Posterior cingulate gyrus (tissue), 11 donors: Measurements from ENCODE around the gene ZNF469.
"Not testable (repeated sequence)": the region's sequence is repeated elsewhere in the genome, so short reads cannot be mapped to it uniquely, and the experiment has no call there.

ENCODE experiments used
- DNase-seq, 10 donors: peaks; one replicate each; pipeline versions ENCODE4 v3.0.0 to v3.0.0-alpha.2; 2020 to 2021; ENCODE audit warnings: mixed read lengths in 3 of 10
- intact Hi-C: fragments of 100-400 bp; cut with DNase I; formaldehyde crosslinking; loops from one replicate; pipeline ENCODE4 v1.15.1; 2023

Gene ZNF469

DNA sequence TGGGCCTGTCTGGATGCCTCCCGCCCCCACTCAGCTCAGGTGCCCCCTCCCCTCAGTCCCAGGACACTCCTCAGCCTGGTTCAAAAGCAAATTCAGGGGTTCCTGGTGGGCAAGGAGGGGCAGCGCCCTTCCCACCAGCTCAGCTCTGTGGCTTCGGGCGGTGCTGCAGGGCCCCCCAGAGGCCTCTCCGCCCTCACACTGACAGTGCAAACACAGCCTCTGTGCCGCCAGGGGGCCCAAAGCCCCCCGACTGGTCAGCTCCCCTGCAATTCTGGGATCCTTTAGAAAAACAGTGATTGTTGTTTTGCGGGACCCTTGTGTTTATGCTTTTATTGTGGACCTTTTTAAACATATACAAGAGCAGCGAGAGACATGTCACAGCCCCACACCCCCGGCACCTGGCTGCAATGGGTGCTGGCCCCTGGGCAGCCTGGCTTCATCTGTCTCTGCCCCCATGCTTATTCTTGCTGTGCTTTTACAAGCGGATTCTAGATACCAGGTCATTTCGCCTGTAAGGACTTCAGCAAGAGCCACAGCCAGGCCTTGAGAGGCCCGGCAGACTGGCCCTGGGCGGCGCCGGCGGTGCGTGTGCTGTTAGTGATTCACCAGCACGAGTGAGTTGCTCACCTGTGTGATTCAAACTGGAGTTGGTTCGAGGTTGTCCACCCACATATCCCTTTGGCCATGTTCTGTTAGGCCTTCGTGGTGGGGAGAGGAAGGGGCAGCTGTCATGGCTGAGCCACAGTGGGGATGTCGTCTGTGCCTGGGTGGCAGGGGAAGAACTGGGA lies 21.2 kb downstream of the ZNF469 start:
- DNase-seq = no peak
- intact Hi-C loops = no loop called here

DNA sequence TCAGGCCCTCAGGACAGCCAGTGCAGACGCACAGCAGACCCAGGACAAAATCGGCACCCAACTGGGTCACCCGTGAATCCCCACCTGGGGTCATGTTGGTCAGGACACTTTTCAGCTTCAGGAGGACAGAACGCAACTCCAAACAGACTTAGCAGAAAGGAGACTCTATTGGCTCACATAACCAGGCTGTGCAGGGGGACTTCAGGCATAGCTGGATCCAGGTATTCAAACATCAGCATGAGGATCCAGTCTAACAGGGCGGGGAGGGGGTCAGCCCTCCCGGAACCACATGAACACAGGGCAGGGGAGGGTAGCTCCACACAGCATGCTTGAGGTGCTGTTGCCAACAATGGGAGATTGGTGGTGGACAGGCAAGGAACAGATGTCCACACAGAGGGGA lies 22.0 kb downstream of the ZNF469 start:
- DNase-seq = no peak
- intact Hi-C loops = no loop called here

DNA sequence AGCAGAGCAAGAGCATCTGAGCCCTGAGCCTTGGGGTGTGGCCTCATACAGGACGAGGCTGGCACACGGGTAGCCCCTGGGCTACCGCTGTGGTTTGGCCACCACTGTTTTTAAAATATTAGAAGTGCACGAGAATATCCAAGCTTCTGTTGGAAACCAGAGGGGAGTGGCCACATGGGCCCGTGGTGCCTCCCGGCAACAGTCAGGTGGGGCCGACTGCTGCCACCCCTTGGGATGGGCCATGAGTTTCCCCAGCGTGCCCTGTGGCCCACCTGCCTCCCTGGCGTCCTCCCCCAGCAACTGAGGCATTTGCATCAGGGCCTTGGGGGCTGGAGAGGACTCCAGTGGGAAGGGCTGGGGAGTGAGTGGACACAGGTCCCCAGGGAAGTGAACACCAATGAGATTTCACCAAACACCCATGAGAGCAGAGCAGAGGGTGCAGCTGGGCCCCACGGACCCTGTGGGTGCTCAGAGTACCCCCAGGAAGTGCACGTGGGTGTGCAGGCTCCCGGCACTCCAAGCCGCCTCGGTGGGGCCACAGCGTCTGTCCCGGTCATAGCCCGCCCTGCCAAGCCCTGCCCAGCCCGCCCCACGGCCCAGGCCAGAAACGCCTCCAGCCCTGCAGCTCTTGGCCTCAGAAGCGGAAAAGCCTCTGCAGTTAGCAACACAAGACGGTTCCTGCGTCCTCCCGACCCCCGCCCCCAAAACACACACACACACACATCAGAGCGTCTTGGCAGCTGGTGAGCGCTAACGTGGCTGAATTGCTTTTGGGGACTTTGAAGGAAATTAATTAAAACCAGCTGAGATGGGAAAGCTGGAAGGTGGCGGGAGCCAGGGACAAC lies 22.7 kb downstream of the ZNF469 start:
- DNase-seq = no peak
- intact Hi-C loops = no loop called here

DNA sequence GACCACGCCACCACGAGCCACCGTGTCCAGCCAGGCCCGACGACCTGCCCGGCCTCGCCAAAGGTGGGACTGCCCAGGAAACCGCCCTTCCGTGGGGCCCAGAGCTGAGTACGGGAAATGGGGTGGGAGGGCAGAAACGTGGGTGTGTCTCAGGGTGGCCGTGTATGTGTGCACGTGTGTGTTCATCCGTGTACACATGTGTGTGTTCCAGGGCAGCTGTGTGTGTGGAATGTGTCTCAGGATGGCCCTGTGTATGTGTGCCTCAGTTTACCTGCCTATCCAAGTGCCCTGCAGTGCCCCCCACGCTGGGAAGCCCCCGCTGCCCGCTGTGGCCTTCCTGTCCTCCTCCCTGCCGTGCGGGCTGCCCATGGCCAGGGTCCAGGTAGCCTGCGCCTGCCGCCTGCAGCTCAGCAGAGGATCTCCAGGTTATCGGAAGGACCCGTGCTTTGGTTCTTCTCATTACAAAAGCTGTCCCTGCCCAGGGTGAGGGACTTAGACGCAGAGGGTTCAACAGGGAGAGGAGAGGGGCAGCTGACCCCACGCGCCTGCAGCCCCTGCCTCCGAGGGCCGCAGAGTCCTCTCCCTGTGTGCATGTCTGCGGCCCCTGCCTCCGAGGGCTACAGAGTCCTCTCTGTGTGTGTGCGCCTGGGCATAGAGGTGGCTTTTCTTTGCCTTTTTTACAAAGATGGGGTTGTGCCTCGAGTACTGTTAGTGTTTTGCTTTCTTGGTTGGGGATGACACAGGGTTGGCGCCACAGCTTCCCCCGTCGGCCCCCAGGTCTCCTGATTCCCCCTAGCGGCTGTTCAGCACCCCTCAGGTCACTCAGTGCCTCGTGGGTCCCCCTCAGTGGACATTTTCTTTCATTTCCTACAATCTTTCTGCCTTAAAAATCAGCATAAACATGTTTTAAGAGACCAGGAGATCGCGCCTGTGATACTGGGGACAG lies 23.6 kb downstream of the ZNF469 start:
- DNase-seq = no peak
- intact Hi-C loops = no loop called here

DNA sequence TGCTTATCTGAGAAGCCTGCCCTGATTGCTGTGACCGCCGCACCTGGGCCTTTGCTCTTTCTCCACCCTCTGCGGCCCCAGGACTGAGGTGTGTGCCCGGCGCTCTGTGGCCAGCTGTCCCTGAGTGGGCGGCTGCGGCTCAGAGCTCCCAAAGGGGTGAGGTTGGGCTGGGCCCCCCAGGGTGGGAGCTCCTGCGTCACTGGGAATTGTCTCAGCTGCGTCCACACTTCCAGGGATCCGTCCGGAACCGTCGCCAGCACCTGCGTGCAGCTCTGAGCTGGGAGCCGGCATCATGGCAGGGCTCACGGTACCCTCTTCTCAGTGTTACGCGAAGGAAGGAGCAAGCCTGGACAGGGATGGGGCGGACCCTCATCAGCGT lies 24.3 kb downstream of the ZNF469 start:
- no peak for DNase-seq
- intact Hi-C loops = no loop called here

DNA sequence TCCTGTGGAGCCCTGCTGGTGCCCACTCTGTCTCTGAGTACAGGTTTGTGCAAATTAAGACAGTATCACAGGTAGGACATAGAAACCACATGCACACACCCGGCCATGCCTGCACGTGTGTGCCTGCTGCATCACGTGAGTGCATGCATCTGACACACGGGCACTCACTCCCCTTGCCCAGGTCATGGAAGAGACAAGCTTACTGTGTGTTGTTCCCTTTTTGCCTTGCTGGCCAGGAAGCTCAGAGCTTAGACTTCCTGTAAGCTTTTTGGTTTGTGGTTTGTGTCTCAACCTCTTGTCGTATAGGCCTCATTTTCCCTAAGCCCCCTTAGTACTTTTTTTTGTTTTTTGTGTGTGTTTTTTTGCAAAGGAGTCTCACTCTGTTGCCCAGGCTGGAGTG lies 25.0 kb downstream of the ZNF469 start:
- DNase-seq = no peak
- intact Hi-C loops = no loop called here

DNA sequence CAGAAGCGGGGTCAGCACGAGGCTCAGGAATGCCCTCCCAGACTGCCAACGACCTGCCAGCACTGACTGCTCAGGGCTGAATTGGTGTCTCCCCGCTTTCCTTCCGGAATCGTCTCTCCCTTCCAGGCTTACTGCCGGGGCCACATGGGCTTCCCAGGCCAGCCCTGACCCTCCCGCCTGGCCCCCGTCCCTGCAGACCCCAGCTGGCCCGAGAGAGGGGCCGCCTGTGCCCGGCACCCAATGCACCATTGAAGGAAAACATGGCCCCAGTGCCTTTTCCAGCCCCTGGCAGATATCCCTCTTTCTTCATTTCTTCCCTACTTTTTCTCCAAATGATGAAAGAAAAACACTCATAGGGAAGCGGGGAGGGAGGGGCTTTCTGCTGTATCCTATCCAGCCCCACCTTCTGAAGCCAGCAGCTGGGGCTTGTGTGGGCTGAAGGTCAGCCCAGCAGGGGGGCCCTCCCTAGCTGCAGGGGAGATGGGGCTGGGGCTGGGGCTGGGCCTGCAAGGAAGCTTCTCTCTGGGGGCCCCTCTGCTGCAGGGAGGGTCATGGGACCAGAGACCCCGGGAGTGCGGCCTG lies 25.9 kb downstream of the ZNF469 start:
- intact Hi-C loops = no loop called here

DNA sequence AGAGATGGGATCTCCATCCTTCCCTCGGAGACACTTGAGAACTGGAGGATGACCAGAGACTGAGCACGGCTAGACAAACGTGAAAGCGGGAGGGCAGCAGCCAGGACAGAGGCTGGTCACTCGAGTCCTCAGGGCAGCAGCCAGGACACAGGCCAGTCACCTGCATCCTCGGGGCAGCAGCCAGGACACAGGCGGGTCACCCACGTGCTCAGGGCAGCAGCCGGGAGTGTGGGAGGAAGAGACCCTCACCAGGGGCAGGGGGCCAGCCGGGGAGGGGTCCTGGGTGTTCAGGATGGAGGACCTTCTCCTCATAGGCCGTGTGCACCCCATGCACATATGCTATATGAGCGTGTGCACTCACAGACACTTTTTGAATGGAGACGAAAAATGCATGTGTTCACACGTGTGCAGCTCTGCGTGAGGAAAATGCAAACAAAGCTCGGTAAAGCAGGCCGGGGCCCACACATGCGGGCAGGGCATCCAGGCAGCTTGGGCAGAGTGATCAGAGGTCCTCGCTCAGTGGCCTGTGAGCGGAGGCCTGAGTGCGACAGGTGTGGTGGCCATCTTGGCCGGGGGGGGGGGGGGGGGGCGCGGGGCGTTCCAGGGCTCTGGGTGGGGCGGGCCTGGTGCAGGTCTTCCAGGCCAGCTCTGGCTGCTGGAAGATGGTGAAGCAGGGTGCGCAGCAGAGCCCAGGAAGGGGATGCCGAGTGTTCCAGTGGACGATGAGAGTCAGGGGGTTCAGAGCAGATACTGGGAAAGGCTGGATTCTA lies 26.7 kb downstream of the ZNF469 start:
- intact Hi-C loops = no loop called here
- no peak for DNase-seq

More for the DNA sequence above, 25.9 kb downstream of the ZNF469 start:
- DNase-seq = no peak

DNA sequence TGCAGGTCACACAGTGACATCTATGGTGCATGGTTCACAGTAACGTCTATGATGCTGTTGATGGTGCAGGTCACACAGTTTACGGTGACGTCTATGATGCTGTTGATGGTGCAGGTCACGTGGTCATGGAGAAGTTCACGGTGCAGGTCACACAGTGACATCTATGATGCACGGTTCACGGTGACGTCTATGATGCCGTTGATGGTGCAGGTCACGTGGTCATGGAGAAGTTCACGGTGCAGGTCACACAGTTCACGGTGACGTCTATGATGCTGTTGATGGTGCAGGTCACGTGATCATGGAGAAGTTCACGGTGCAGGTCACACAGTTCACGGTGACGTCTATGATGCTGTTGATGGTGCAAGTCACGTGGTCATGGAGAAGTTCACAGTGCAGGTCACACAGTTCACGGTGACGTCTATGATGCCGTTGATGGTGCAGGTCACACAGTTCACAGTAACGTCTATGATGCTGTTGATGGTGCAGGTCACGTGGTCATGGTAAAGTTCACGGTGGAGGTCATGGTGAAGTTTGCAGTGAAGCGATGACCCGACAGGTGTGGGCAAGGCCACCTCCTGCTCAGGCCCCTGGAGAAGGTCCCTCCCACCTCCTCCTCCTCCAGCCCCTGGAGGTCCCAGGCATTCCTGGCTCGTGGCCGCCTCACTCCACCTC lies 27.7 kb downstream of the ZNF469 start:
- DNase-seq, intact Hi-C loops: not testable (repeated sequence)

DNA sequence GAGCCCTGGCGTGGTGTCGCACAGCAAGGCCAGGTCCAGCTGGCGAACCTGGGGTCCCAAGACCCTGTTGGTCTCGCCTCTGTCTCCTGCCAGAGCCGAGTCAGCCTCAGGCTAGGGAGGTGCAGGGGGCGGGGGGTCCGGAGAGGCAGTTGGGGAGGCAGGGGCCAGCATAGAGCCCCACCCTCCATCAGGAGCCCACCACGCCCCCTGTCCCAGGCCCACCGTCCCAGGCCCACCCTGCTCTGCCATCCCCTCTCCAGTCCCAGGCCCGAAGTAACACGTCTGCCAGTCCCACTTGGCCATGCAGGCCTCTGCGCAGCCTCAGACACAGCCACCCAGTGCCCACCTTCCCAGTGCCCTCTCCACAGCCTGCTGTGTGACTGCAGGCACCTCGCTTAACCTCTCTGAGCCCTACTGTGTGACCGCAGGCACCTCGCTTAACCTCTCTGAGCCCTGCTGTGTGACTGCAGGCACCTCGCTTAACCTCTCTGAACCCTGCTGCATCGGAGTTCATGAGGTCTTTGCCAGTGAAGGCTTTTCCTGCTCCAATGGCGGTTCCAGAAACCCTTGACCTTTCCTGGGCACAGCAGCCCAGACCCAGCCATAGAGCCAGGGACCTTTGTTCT lies 29.3 kb downstream of the ZNF469 start:
- intact Hi-C loops = no loop called here
- DNase-seq = no peak

DNA sequence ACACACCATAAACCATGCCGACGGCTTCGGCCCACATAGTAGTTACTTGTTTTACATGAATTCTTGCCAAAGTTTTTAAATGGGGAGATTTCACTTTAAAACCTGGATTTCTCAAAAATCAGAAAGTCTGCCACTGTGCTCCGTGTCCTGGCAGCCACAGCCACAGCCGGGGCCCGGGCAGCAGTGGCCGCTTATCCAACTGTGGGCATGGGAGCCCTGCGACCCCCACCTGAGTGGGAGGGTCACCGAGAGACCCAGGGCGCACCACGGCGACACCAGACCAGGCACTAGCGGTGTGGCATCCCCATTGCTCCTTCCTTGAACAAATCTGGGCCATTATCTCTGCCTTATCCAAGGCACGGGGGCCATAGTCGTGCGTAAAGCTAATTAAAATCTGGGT lies 30.0 kb downstream of the ZNF469 start:
- intact Hi-C loops = no loop called here
- no peak for DNase-seq

DNA sequence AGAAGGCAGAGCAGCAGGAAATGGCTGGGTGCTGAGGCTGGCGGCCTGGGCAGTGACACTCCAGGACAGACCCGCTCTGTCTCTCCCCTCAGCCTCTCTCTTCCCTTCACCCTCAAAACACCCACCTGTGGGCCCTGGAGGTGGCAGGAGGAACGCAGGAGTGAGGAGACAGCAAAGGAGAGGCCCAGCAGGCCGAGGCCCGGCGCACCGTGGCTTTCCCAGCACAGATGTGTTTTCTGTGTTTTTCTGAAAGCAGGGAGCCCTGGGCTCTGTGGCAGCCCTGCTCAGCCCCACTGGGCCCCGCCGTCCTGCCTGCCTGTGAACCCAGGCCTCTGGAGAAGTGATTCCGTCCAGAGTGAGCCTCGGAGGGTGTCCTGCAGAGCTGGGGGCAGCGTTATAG lies 30.5 kb downstream of the ZNF469 start:
- DNase-seq = no peak
- intact Hi-C loops = no loop called here

DNA sequence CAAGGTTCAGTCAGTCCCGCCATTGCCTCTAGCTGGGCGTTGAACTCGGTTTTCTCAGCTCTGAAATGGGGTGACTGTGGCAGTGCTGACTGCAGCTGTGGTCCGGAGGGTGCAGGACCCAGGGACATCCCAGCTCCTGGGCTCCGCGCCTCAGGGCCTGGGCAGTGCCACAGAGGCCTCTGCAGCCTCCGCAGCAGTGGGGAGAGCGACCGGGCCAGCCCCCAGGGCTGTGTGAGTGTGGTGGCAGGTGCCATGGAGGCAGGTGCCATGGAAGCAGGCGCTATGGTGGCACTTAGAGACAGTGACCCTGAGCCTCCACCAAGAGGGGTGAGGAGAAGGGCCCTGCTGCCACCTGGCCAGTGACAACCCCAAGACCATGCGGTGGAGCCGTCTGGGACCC lies 30.9 kb downstream of the ZNF469 start:
- DNase-seq = no peak
- intact Hi-C loops = no loop called here

DNA sequence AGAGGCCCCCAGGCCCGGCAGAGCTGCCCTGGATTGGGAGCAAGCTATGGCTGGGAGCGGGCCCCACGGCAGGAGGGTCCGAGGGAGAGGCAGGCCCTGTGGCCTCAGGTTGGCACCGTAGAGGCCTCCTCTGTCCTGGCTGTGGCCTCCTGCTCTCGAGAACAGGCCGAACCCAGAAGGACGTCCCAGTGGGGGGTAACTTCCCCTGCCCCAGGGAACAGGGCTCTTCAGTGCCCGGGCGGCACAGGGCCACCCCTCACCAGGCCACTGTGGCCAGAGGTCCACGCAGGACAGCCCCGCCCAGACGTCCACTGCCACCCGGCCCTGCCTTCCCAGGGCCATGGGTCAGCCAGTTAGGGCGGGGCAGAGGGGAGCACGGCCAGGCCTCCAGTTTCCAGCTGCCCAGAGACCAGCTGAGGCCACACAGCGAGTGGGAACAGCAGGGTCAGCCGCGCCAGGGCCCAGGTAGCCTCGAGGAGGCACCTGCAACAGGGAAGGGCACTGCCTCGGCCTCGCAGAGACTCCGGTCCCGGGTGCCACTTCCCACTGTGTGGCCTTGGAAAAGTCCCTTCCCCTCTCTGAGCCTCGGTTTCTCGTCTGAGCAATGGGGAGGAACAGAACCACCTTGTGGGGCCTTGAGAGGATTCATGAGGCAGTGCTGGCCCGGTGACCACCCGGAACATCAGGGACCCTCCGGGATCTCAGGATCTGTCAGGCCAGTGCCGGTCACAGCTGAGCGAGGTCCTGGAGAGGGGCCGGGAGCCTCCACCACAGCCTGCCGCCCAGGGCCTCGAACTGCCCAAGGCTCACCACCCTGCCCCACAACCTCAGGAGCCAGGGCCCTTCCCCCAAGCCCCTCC lies 32.0 kb downstream of the ZNF469 start:
- intact Hi-C loops = no loop called here
- DNase-seq = no peak

DNA sequence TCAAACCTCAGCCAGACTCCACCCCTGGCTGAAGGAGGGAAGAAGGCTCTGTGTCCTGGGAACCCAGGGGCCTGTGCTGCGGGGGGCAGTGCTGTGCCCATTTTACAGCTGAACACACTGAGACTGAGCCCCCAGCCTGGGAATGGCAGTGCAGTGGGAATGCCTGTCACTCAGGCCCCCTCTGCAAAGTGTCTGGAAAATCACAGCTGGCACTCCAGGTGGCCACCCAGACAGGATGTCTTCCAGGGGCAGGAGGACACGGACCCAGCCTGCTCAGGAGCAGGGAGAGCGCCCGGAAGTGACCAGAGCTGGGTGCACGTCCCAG lies 32.6 kb downstream of the ZNF469 start:
- intact Hi-C loops = no loop called here
- no peak for DNase-seq

DNA sequence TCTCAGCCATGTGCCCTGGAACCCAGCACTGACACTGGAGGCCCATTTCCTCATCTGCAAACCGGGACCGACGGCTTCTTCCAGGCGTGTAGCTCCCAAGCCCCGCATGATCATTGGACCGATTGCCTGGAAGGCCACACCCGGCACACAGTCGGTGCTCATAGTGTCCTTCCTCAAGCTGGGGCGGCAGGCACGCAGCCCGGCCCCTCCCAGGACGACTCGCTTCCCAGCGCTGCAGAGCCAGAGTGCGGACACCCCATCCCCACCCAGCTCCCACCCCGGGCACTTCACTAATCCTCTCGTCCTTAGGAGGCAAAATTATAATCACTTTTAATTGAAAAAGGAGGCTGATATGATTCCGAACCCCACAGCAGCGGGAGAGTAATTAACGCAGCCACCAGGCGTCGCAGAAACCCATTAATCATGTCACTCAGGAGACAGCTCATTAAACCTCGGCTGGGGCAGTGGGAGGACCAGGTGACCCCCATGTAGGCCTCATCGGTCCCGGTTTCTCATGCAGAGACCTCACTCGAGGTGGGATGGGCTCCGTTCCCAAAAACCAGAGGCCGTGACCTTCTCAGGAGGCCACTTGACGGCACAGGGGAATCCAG lies 33.1 kb downstream of the ZNF469 start:
- DNase-seq = no peak
- intact Hi-C loops = no loop called here

DNA sequence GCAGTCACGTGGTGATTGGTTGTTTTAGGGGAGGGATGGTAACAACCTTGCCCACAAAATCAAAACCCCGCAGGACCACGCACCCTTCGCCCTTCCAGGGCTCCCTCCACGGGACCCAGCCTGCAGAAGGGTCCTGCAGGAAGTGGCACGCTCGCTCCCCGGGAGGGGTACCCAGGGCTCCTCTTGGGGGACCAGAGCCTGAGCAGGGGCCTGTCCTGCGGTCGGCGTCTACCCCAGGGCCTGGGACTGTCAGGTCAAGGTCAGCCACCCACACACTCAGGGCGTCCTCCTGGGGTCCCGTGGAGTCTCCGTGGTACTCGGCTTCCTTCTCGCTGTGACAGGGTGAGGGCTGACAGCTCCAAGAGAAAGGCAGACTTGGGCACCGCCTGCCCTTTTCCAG lies 33.9 kb downstream of the ZNF469 start:
- DNase-seq = no peak
- intact Hi-C loops = no loop called here
